ENCODE results near the gene CD99L2.

CD99L2 gene

GRCh38 chrX:150736475-150736874, 162.0 kb downstream of the CD99L2 start:
- Histone ChIP-seq H3K4me2 (ENCODE audit: low read depth, low read length, poor library complexity, severe bottlenecking) (no peak overlapping the region), H3K79me2 (ENCODE audit: insufficient read depth, low read length) (no peaks in the 10 kb centered on the region), H3K27me3 (ENCODE audit: insufficient read depth, low read length, poor library complexity, severe bottlenecking) (no peaks in the 10 kb centered on the region), H4K20me1 (ENCODE audit: insufficient read depth, low read length, poor library complexity, severe bottlenecking) (no peaks in the 10 kb centered on the region), H3K4me1 (ENCODE audit: insufficient read depth, low read length, poor library complexity, severe bottlenecking) (no peaks in the 10 kb centered on the region), H3K9ac (ENCODE audit: low read depth, low read length, poor library complexity, severe bottlenecking) (no peak overlapping the region), H2AFZ (ENCODE audit: low read length) (no peak overlapping the region), H3K9me2 (replicated peaks; ENCODE audit: low read depth, low read length) (no peaks in the 10 kb centered on the region), H3K4me3 (ENCODE audit: low read length, poor library complexity, severe bottlenecking) (no peak overlapping the region), H3K9me3 (ENCODE audit: insufficient read depth, low read depth, low read length) (no peaks in the 10 kb centered on the region), H3K36me3 (ENCODE audit: insufficient read depth, low read length) (peaks cover 66% of the 10 kb centered on the region; the same call in 1 of the 2 replicates), H3F3A (ENCODE audit: low read depth) (no peaks in the 10 kb centered on the region)
- TF ChIP-seq CTCF (conservative IDR thresholded peaks at IDR 0.05; ENCODE audit: low read length) (no peak), EZH2phosphoT487 (IDR thresholded peaks at IDR 0.05; ENCODE audit: borderline replicate concordance) (no peak)

GRCh38 chrX:150731795-150732194, 166.7 kb downstream of the CD99L2 start:
- no peaks in the 10 kb centered on the region for H4K20me1 ChIP-seq (ENCODE audit: insufficient read depth, low read length, poor library complexity, severe bottlenecking)
- H3K4me1 ChIP-seq (ENCODE audit: insufficient read depth, low read length, poor library complexity, severe bottlenecking): no peaks in the 10 kb centered on the region

GRCh38 chrX:150730719-150731118, 167.7 kb downstream of the CD99L2 start:
- Histone ChIP-seq H3K9me3 (ENCODE audit: insufficient read depth, low read depth, low read length) (no peaks in the 10 kb centered on the region), H4K20me1 (ENCODE audit: insufficient read depth, low read length, poor library complexity, severe bottlenecking) (no peaks in the 10 kb centered on the region), H3K4me2 (ENCODE audit: low read depth, low read length, poor library complexity, severe bottlenecking) (no peak overlapping the region), H3K4me1 (ENCODE audit: insufficient read depth, low read length, poor library complexity, severe bottlenecking) (no peaks in the 10 kb centered on the region), H3K79me2 (ENCODE audit: insufficient read depth, low read length) (no peaks in the 10 kb centered on the region), H3K36me3 (ENCODE audit: insufficient read depth, low read length) (peaks cover 63% of the 10 kb centered on the region; the same call in 1 of the 2 replicates), H3K9ac (ENCODE audit: low read depth, low read length, poor library complexity, severe bottlenecking) (no peak overlapping the region), H3K27me3 (ENCODE audit: insufficient read depth, low read length, poor library complexity, severe bottlenecking) (no peaks in the 10 kb centered on the region), H2AFZ (ENCODE audit: low read length) (no peak overlapping the region), H3F3A (ENCODE audit: low read depth) (no peaks in the 10 kb centered on the region), H3K4me3 (ENCODE audit: low read length, poor library complexity, severe bottlenecking) (no peak overlapping the region), H3K9me2 (replicated peaks; ENCODE audit: low read depth, low read length) (no peaks in the 10 kb centered on the region)
- TF ChIP-seq CTCF (conservative IDR thresholded peaks at IDR 0.05; ENCODE audit: low read length) (no peak), EZH2phosphoT487 (IDR thresholded peaks at IDR 0.05; ENCODE audit: borderline replicate concordance) (no peak)

More at GRCh38 chrX:150731795-150732194, 166.7 kb downstream of the CD99L2 start:
- Histone ChIP-seq H3F3A (ENCODE audit: low read depth) (no peaks in the 10 kb centered on the region), H3K36me3 (ENCODE audit: insufficient read depth, low read length) (peaks cover 69% of the 10 kb centered on the region; the same call in 1 of the 2 replicates), H3K9me3 (ENCODE audit: insufficient read depth, low read depth, low read length) (no peaks in the 10 kb centered on the region), H3K9me2 (replicated peaks; ENCODE audit: low read depth, low read length) (no peaks in the 10 kb centered on the region), H3K4me2 (ENCODE audit: low read depth, low read length, poor library complexity, severe bottlenecking) (no peak overlapping the region), H2AFZ (ENCODE audit: low read length) (no peak overlapping the region), H3K79me2 (ENCODE audit: insufficient read depth, low read length) (no peaks in the 10 kb centered on the region), H3K9ac (ENCODE audit: low read depth, low read length, poor library complexity, severe bottlenecking) (no peak overlapping the region), H3K27me3 (ENCODE audit: insufficient read depth, low read length, poor library complexity, severe bottlenecking) (no peaks in the 10 kb centered on the region), H3K4me3 (ENCODE audit: low read length, poor library complexity, severe bottlenecking) (no peak overlapping the region)
- TF ChIP-seq EZH2phosphoT487 (IDR thresholded peaks at IDR 0.05; ENCODE audit: borderline replicate concordance) (no peak), CTCF (conservative IDR thresholded peaks at IDR 0.05; ENCODE audit: low read length) (no peak)

All from Loucy (cell line).